ENCODE results near the gene RMRP.

DNA sequence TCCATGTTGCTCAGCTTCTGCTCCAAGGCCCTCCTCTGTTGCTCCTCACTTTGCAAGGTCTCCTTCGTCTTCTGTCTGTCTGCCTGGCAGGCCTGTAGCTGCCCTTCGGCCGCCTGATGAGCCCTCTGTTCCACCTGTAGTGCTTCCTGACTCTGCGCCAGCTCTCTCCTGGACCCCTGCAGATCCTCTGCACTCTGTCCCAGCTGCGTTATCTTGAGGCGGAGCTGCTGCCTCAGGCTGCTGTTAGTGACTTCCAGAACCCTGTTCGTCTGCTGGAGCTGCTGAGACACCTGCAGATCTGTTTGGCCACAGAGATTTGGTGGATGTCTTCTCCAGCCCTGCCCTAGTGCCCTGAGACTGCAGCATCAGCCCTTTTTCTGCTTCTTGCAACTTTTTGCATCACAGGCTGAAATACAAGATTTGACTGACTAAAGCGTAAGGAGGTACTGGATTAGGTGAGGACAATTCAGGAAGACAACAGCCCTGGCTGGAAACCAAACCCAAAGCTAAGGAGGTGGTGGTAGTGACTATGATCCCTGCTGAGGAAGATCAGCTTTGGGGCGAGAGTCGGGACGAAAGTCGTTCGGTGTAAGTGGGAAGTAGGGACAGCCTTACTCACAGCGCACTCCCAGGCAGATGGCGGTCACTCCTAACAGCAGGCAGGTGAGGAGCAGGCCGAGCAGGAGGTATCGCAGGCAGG is 41.7 kb downstream of the RMRP start:
- no peak for TF ChIP-seq EZH2 (IDR thresholded peaks at IDR 0.05; ENCODE audit: low read depth)
- TF ChIP-seq, protein P1, sequence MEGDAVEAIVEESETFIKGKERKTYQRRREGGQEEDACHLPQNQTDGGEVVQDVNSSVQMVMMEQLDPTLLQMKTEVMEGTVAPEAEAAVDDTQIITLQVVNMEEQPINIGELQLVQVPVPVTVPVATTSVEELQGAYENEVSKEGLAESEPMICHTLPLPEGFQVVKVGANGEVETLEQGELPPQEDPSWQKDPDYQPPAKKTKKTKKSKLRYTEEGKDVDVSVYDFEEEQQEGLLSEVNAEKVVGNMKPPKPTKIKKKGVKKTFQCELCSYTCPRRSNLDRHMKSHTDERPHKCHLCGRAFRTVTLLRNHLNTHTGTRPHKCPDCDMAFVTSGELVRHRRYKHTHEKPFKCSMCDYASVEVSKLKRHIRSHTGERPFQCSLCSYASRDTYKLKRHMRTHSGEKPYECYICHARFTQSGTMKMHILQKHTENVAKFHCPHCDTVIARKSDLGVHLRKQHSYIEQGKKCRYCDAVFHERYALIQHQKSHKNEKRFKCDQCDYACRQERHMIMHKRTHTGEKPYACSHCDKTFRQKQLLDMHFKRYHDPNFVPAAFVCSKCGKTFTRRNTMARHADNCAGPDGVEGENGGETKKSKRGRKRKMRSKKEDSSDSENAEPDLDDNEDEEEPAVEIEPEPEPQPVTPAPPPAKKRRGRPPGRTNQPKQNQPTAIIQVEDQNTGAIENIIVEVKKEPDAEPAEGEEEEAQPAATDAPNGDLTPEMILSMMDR (conservative IDR thresholded peaks at IDR 0.05): no peak

Data from PC-9 (cell line).